Measurements from ENCODE around the gene STAG1. TPM values are rescaled to one million over a fixed set of nuclear protein-coding genes. Genes with fewer than 3 reads are reported as not detected.

Gene STAG1
- total and polyA plus RNA-seq, 2 of the 13 experiments (the other 11 are each of a cell fraction or from before 2014, with no cell fraction given) = 6.2 to 25.9 TPM

DNA sequence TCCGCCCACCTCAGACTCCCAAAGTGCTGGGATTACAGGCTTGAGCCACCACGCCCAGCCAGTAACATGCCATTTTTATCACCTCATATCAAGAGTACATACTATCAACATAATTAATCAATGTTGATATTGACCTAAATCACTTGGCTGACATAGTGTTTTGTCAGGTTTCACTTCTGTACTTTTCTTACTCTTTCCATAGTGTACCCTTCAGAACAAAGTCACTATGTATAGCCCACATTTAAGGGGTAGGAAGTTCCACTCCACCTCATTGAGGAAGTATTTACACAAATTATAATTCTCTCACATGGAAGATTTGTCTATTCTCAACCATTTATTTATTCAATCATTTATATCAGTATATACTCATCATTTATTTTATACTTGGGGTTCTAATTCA lies 145.2 kb downstream of the STAG1 start:
- H3K9ac ChIP-seq (ENCODE audit: insufficient read depth, low read depth, low read length) = no peak overlapping the region
- no peaks in the 10 kb centered on the region for H3K79me2 ChIP-seq (ENCODE audit: insufficient read depth, low read length)
- H3K9me3 ChIP-seq (ENCODE audit: low read length) = no peaks in the 10 kb centered on the region
- intact Hi-C loops (cut with micrococcal nuclease; ENCODE audit: unreplicated experiment) = no loop called here
- H3K27me3 ChIP-seq (ENCODE audit: control insufficient read depth in 1 of 2, insufficient read depth in 2 of 2, low read length in 2 of 2) = no peaks in the 10 kb centered on the region
- no peak overlapping the region for H2AFZ ChIP-seq (ENCODE audit: low read length)
- H3K36me3 ChIP-seq (replicated peaks in 1 of 2; ENCODE audit: control insufficient read depth in 1 of 2, insufficient read depth in 2 of 2, low read length in 2 of 2) = peaks cover 0 to 3% of the 10 kb centered on the region in 2 experiments; a peak in 3 of 5 replicates
- CTCF ChIA-PET (ENCODE audit: low intra/inter-chr PET ratio, low total read pairs) = no interaction called here
- no peaks in the 10 kb centered on the region for H3K4me1 ChIP-seq (ENCODE audit: insufficient read depth, low read length)
- DNase-seq (ENCODE audit: low spot score) (no peak), FAIRE-seq (no peak), ATAC-seq (no peak)
- no peak overlapping the region for H3K4me3 ChIP-seq (replicated peaks in 1 of 3; ENCODE audit: insufficient read depth in 1 of 3, low read depth in 2 of 3, low read length in 3 of 3)
- no TSS peak for BruUV-seq (replicated peaks)
- no peak overlapping the region for H3K27ac ChIP-seq (ENCODE audit: extremely low read length, insufficient read depth, low read length)
- 88% methylated on average over 2 of the region's 2 CpGs for WGBS (ENCODE audit: low lambda C conversion rate)
- in situ Hi-C loops (cut with HindIII; ENCODE audit: extremely low pct_ligation_motif_present, low pct_unique_long_range_greater_than_20kb) = no loop called here
- H3K4me2 ChIP-seq (ENCODE audit: low read depth, low read length) = no peak overlapping the region
- no peak for TF ChIP-seq TOPORS (CRISPR knock-in tag; IDR thresholded peaks at IDR 0.05)
- TF ChIP-seq ZNF691 (CRISPR knock-in tag; IDR thresholded peaks at IDR 0.05; ENCODE audit: borderline replicate concordance, low read depth) = no peak
- TF ChIP-seq, protein P1, sequence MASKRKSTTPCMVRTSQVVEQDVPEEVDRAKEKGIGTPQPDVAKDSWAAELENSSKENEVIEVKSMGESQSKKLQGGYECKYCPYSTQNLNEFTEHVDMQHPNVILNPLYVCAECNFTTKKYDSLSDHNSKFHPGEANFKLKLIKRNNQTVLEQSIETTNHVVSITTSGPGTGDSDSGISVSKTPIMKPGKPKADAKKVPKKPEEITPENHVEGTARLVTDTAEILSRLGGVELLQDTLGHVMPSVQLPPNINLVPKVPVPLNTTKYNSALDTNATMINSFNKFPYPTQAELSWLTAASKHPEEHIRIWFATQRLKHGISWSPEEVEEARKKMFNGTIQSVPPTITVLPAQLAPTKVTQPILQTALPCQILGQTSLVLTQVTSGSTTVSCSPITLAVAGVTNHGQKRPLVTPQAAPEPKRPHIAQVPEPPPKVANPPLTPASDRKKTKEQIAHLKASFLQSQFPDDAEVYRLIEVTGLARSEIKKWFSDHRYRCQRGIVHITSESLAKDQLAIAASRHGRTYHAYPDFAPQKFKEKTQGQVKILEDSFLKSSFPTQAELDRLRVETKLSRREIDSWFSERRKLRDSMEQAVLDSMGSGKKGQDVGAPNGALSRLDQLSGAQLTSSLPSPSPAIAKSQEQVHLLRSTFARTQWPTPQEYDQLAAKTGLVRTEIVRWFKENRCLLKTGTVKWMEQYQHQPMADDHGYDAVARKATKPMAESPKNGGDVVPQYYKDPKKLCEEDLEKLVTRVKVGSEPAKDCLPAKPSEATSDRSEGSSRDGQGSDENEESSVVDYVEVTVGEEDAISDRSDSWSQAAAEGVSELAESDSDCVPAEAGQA (IDR thresholded peaks at IDR 0.05; ENCODE audit: low read depth) = no peak
- TF ChIP-seq, protein P1 (CRISPR knock-in tag; IDR thresholded peaks at IDR 0.05; ENCODE audit: borderline replicate concordance) = no peak
- no peak for TF ChIP-seq RERE (CRISPR knock-in tag; IDR thresholded peaks at IDR 0.05; ENCODE audit: low read depth)
- no peak for TF ChIP-seq ZNF781 (CRISPR knock-in tag; IDR thresholded peaks at IDR 0.05; ENCODE audit: borderline replicate concordance, not compliant biosample characterization)
- TF ChIP-seq, protein P2, sequence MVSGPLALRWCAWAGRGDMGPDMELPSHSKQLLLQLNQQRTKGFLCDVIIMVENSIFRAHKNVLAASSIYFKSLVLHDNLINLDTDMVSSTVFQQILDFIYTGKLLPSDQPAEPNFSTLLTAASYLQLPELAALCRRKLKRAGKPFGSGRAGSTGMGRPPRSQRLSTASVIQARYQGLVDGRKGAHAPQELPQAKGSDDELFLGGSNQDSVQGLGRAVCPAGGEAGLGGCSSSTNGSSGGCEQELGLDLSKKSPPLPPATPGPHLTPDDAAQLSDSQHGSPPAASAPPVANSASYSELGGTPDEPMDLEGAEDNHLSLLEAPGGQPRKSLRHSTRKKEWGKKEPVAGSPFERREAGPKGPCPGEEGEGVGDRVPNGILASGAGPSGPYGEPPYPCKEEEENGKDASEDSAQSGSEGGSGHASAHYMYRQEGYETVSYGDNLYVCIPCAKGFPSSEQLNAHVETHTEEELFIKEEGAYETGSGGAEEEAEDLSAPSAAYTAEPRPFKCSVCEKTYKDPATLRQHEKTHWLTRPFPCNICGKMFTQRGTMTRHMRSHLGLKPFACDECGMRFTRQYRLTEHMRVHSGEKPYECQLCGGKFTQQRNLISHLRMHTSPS (CRISPR knock-in tag; IDR thresholded peaks at IDR 0.05; ENCODE audit: low read depth) = no peak
- TF ChIP-seq ZNF644 (CRISPR knock-in tag; IDR thresholded peaks at IDR 0.05; ENCODE audit: low read depth) = no peak
- TF ChIP-seq ZNF772 (CRISPR knock-in tag; IDR thresholded peaks at IDR 0.05) = no peak
- POLR2A ChIA-PET = no interaction called here
- no peaks in the 10 kb centered on the region for H4K20me1 ChIP-seq (ENCODE audit: insufficient read depth, low read length)

Data from HepG2 (cell line).